Central memory CD8-positive, alpha-beta T cell (primary cell): ENCODE data around the gene NRAP.

Experiments
- ATAC-seq: fragments of 150-1000 bp; cut with Tn5 transposase; replicated peaks from 2 replicates; pipeline ENCODE4 v1.10.0; 2022; ENCODE audit warnings: mild to moderate bottlenecking, moderate FRiP score, moderate number of reproducible peaks; ENCODE audit not compliant: poor library complexity, severe bottlenecking; ENCODE audit errors: extremely low read depth
- DNase-seq, 2 donors: peaks; one replicate each; pipeline ENCODE4 v3.0.0; 2021; ENCODE audit warnings: low spot score in 2 of 2
- H3K27ac Mint-ChIP-seq: one replicate; pipeline ENCODE4 v1.8.0; 2022; ENCODE audit warnings: low read depth, mild to moderate bottlenecking, moderate library complexity, mixed read lengths
- H3K27me3 Mint-ChIP-seq: one replicate; pipeline ENCODE4 v1.8.0; 2022; ENCODE audit warnings: mixed read lengths
- H3K36me3 Mint-ChIP-seq: one replicate; pipeline ENCODE4 v1.8.0; 2022; ENCODE audit warnings: mild to moderate bottlenecking, moderate library complexity, mixed read lengths; ENCODE audit not compliant: insufficient read depth
- H3K4me1 Mint-ChIP-seq: one replicate; pipeline ENCODE4 v1.8.0; 2022; ENCODE audit warnings: mixed read lengths
- H3K4me3 Mint-ChIP-seq: one replicate; pipeline ENCODE4 v1.8.0; 2022; ENCODE audit warnings: mild to moderate bottlenecking, moderate library complexity, mixed read lengths
- H3K9me3 Mint-ChIP-seq: one replicate; pipeline ENCODE4 v1.8.0; 2022; ENCODE audit warnings: mixed read lengths

NRAP gene

DNA sequence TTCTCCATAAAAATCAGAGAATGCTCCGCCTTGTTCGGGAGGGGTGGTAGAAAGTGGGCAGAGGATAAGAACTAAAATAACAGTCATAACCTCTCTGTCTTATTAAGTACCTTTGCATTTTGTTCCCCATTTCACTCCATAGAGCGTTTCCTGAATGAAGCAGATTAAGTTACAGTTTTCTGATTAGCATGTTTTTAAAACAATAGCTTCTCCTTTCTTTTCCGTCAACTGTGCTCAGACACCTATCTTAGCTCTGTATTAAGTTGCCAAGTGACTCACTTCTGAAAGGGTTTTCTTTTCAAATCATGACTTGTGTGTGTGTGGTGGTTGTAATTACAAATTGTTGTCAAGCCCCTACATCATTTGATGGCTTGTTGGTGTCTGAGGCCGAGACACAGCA lies 109.6 kb downstream of the NRAP start:
- H3K27ac Mint-ChIP-seq: no peak overlapping the region
- H3K4me1 Mint-ChIP-seq: no peaks in the 10 kb centered on the region
- H3K9me3 Mint-ChIP-seq: no peaks in the 10 kb centered on the region
- peaks cover 44% of the 10 kb centered on the region for H3K27me3 Mint-ChIP-seq
- H3K4me3 Mint-ChIP-seq: no peak overlapping the region
- DNase-seq (no peak), ATAC-seq (no peak)
- H3K36me3 Mint-ChIP-seq: no peaks in the 10 kb centered on the region

- Mint-ChIP-seq H3K4me1 (no peaks in the 10 kb centered on the region), H3K27ac (no peak overlapping the region), H3K9me3 (no peaks in the 10 kb centered on the region), H3K36me3 (no peaks in the 10 kb centered on the region), H3K27me3 (peaks cover 38% of the 10 kb centered on the region), H3K4me3 (no peak overlapping the region)
- ATAC-seq: no peak
- DNase-seq: no peak
Measured at GRCh38 chr10:113553149-113553548, 110.7 kb downstream of the NRAP start.

DNA sequence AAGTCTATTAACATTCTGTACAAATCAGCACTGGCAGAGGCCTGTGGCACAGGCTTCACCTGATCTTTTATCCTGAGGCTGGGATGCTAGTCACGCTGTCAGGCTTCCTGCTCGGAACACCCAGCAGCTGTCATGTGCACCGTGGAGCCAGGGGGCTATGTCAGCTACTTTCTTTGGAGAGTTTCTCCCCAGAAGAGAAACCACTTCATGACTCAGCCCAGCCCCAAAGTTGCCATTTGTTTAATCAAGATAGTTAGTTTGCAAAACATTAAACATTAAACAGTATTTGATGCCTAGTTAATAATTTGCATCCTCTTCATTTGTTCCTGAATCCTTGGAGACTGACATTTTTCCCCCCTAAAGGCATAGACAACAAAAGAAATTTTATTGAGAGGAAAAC lies 111.1 kb downstream of the NRAP start, which contains the start of gene HABP2:
TSS of gene HABP2 (plus strand) at position 353 of the 400 bp plus-strand sequence. CDS start 69 bp downstream, outside the sequence.
- no peak for ATAC-seq
- no peak for DNase-seq
- Mint-ChIP-seq H3K4me3 (no peak within 1 kb of the TSS), H3K36me3 (no peaks in the 10 kb centered on the region), H3K9me3 (no peaks in the 10 kb centered on the region), H3K4me1 (no peaks in the 10 kb centered on the region), H3K27me3 (peaks cover 35% of the 10 kb centered on the region), H3K27ac (no peak within 1 kb of the TSS)

DNA sequence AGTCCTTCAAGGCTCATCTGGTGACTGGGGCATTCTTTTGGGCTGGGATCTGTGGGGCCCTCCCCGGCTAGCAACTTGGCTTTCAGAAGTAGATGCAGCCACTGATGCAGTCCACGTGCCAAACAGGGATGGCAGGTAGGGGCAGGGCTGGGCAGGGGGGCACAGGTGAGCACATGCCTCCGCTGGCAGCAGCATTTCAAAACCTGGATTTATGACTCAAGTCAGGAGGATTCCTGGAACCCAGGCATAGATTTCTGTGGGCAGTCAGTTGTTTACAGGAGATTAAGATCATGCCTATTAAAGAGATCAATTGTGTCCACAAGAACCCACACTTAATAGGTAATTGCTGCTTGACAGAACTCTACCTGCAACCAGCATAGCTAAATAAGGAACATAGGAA lies 111.8 kb downstream of the NRAP start:
- no peaks in the 10 kb centered on the region for H3K36me3 Mint-ChIP-seq
- H3K27me3 Mint-ChIP-seq: peaks cover 28% of the 10 kb centered on the region
- H3K4me3 Mint-ChIP-seq: no peak overlapping the region
- ATAC-seq (no peak), DNase-seq (no peak)
- no peaks in the 10 kb centered on the region for H3K4me1 Mint-ChIP-seq
- H3K27ac Mint-ChIP-seq: no peak overlapping the region
- no peaks in the 10 kb centered on the region for H3K9me3 Mint-ChIP-seq

- H3K9me3 Mint-ChIP-seq: no peaks in the 10 kb centered on the region
- no peak overlapping the region for H3K4me3 Mint-ChIP-seq
- H3K36me3 Mint-ChIP-seq: no peaks in the 10 kb centered on the region
- no peak overlapping the region for H3K27ac Mint-ChIP-seq
- no peaks in the 10 kb centered on the region for H3K4me1 Mint-ChIP-seq
- DNase-seq (no peak), ATAC-seq (no peak)
- H3K27me3 Mint-ChIP-seq: peaks cover 24% of the 10 kb centered on the region
Measured at GRCh38 chr10:113550365-113550764, 113.5 kb downstream of the NRAP start.

GRCh38 chr10:113549856-113550255 lies 114.0 kb downstream of the NRAP start:
- H3K4me1 Mint-ChIP-seq: no peaks in the 10 kb centered on the region
- DNase-seq (no peak), ATAC-seq (no peak)
- H3K9me3 Mint-ChIP-seq: no peaks in the 10 kb centered on the region
- H3K36me3 Mint-ChIP-seq: no peaks in the 10 kb centered on the region
- H3K27me3 Mint-ChIP-seq: peaks cover 21% of the 10 kb centered on the region
- H3K27ac Mint-ChIP-seq: no peak overlapping the region
- no peak overlapping the region for H3K4me3 Mint-ChIP-seq

DNA sequence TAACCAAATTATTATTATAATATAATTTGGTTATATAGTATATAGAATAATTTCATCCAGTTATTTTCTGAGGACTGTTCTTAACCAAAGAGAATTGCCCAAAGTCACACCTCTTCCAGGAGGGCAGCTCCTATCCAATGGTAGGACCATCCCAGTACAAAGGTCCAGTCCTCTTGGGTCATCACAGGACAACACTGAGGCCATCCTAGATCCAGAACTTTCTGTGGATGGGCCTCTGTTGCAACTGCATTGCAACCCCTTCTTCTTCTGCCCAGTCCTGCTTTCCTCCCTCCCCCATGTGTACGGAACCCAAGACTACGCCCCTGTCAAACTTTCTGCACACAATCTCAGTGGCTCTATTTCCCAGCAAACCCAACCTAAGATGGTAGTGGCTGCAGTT lies 116.4 kb downstream of the NRAP start:
- H3K9me3 Mint-ChIP-seq: no peaks in the 10 kb centered on the region
- H3K27me3 Mint-ChIP-seq: no peaks in the 10 kb centered on the region
- no peaks in the 10 kb centered on the region for H3K36me3 Mint-ChIP-seq
- no peak overlapping the region for H3K4me3 Mint-ChIP-seq
- H3K4me1 Mint-ChIP-seq: no peaks in the 10 kb centered on the region
- no peak for DNase-seq
- no peak for ATAC-seq
- no peak overlapping the region for H3K27ac Mint-ChIP-seq

- no peak for DNase-seq
- Mint-ChIP-seq H3K27me3 (no peaks in the 10 kb centered on the region), H3K4me1 (no peaks in the 10 kb centered on the region), H3K9me3 (no peaks in the 10 kb centered on the region), H3K36me3 (no peaks in the 10 kb centered on the region), H3K4me3 (no peak overlapping the region), H3K27ac (no peak overlapping the region)
- ATAC-seq: no peak
Measured at GRCh38 chr10:113544392-113544791, 119.4 kb downstream of the NRAP start.

DNA sequence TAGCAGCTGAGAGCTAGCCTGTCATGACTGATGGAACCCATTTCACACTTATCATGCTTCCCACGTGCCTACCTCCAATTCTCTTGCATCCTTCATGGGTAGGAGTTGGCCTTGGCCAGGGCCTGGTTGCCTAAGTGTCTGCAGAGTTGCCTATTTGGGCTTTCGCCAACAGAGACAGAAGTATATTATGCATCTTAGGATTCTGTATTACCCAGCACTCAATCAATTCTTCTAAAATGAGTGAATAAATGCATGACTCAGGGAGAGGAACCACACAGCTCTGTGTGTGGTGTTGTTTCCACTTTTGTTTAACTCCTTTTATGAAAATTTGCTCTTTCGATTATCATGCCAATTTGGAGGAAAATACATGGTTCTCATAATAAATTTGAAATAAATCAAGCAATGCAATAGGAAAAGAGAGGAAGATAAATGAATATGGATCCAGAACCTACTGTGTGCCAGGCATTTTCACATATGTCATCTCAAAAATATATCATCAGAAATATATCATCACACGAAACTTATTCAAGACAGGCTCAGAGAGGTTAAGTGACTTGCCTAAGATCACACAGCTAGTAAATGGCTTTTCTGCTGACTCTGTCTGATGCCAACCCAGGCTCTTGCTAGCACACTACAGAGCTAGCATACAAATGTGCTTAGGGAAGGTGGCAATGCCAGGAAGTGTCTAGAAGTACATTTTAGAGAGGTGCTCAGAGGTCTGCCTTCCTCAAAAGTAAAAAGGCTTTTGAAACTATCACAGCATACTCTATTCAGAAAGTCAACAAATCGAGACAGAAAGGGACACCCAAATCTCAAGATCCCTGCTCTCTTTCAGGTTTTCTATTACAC lies 120.5 kb downstream of the NRAP start:
- no peaks in the 10 kb centered on the region for H3K27me3 Mint-ChIP-seq
- H3K36me3 Mint-ChIP-seq: no peaks in the 10 kb centered on the region
- no peak for DNase-seq
- ATAC-seq: no peak
- no peaks in the 10 kb centered on the region for H3K4me1 Mint-ChIP-seq
- H3K4me3 Mint-ChIP-seq: no peak overlapping the region
- no peak overlapping the region for H3K27ac Mint-ChIP-seq
- H3K9me3 Mint-ChIP-seq: no peaks in the 10 kb centered on the region

DNA sequence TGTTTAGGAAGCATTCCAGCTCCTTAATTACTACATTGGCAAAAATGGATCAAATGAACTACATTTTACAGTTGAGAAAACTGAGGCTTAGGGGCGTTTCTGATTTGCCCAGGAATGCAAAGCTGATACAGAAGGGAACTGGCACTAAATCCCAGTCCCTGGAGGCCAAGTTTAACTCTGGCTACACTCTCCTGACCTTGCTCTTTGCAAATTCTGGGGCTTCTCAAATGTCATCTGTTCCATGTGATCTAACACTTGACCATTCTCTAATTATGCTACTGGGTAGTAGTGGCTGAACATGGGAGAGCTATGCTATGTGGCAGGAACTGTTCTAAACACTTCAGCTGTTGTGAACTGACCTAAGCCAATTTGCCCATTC lies 122.3 kb downstream of the NRAP start:
- DNase-seq (no peak), ATAC-seq (no peak)
- no peak overlapping the region for H3K4me3 Mint-ChIP-seq
- no peaks in the 10 kb centered on the region for H3K36me3 Mint-ChIP-seq
- H3K27ac Mint-ChIP-seq: no peak overlapping the region
- no peaks in the 10 kb centered on the region for H3K9me3 Mint-ChIP-seq
- H3K4me1 Mint-ChIP-seq: no peaks in the 10 kb centered on the region
- no peaks in the 10 kb centered on the region for H3K27me3 Mint-ChIP-seq

DNA sequence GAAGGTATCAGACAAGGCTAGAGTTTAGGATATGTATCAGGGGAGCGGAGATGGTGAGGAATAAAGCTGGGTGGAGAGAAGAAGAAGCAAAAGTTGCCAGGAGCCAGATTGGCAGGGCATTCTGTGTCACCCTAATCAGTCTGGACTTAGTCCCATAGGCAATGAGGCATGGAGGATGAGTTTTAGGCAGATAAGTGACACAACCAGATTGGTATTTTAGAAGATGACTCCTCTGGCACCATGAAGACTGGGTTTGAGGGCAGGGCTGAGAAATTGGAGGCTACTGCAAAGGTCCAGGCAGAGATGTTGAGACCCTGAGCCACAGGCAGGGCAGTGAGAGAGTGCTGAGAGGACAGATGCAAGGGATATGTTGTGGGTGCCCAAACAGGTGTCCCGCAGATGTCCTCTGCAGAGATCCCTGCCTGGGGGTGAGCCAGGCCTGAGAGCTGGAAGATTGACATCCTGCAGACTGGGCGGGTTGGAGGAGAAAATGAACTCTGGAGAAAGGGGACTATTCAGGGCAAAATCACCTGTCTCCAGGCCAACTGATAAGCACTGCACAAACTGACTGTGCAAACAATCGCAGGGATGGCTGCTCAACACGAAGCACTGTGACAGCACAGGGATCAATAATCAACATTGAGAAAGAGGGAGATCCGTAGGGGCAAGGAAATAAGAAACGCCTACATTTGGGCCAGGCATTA lies 122.8 kb downstream of the NRAP start:
- DNase-seq: no peak
- Mint-ChIP-seq H3K36me3 (no peaks in the 10 kb centered on the region), H3K9me3 (no peaks in the 10 kb centered on the region), H3K27me3 (no peaks in the 10 kb centered on the region), H3K4me3 (no peak overlapping the region), H3K27ac (no peak overlapping the region), H3K4me1 (no peaks in the 10 kb centered on the region)
- no peak for ATAC-seq

GRCh38 chr10:113539789-113540188 lies 124.1 kb downstream of the NRAP start:
- Mint-ChIP-seq H3K4me1 (no peaks in the 10 kb centered on the region), H3K36me3 (no peaks in the 10 kb centered on the region), H3K27ac (no peak overlapping the region), H3K4me3 (no peak overlapping the region), H3K9me3 (no peaks in the 10 kb centered on the region), H3K27me3 (peaks cover 8% of the 10 kb centered on the region)
- DNase-seq (no peak), ATAC-seq (no peak)
